ENCODE data around the gene FAM13A. TPM values are rescaled to one million over a fixed set of nuclear protein-coding genes. Genes with fewer than 3 reads are reported as not detected.

FAM13A gene
- total RNA-seq, 1 donor from 2014 or later = 13.2 TPM

GRCh38 chr4:88792821-88793220, 264.2 kb downstream of the FAM13A start:
- peak overlapping the region in 1 of 2 donors; percentile 21 for H3K27ac ChIP-seq
- no peak for DNase-seq (ENCODE audit: low spot score in 2 of 2)
- no peaks in the 10 kb centered on the region for H3K27me3 ChIP-seq
- H3K4me3 ChIP-seq = no peak overlapping the region
- peaks cover 0 to 4% of the 10 kb centered on the region in 2 donors for H3K4me1 ChIP-seq
- TF ChIP-seq CTCF (IDR thresholded peaks at IDR 0.05) = no peak
- intact Hi-C loops (cut with DNase I) = loop anchor here (5.0 kb wide), 1 partner anchor 86 kb away; no protein-coding TSS in a partner anchor
- peaks cover 0 to 10% of the 10 kb centered on the region in 2 donors for H3K36me3 ChIP-seq
- H3K9me3 ChIP-seq = no peaks in the 10 kb centered on the region

- H3K36me3 ChIP-seq = peaks cover 2 to 15% of the 10 kb centered on the region in 2 donors
- TF ChIP-seq CTCF (IDR thresholded peaks at IDR 0.05) = no peak
- peak overlapping the region; percentile 19 to 21 for H3K27ac ChIP-seq
- DNase-seq (ENCODE audit: low spot score in 2 of 2) = no peak
- H3K4me1 ChIP-seq = peaks cover 0 to 4% of the 10 kb centered on the region in 2 donors
- H3K4me3 ChIP-seq = no peak overlapping the region
- intact Hi-C loops (cut with DNase I) = loop anchor here (5.0 kb wide), 1 partner anchor 85 kb away; no protein-coding TSS in a partner anchor
- H3K27me3 ChIP-seq = no peaks in the 10 kb centered on the region
- H3K9me3 ChIP-seq = no peaks in the 10 kb centered on the region
Observed at GRCh38 chr4:88792268-88792781, 264.7 kb downstream of the FAM13A start.

GRCh38 chr4:88791274-88791673, 265.7 kb downstream of the FAM13A start:
- H3K27ac ChIP-seq = no peak overlapping the region
- peak in 1 of 3 experiments; percentile 13 for TF ChIP-seq CTCF (IDR thresholded peaks at IDR 0.05)
- H3K27me3 ChIP-seq = no peaks in the 10 kb centered on the region
- peaks cover 5 to 25% of the 10 kb centered on the region in 2 donors for H3K36me3 ChIP-seq
- H3K4me3 ChIP-seq = no peak overlapping the region
- no peak for DNase-seq (ENCODE audit: low spot score in 2 of 2)
- peaks cover 0 to 4% of the 10 kb centered on the region in 2 donors for H3K4me1 ChIP-seq
- intact Hi-C loops (cut with DNase I) = loop anchor here (5.0 kb wide), 1 partner anchor 84 kb away; no protein-coding TSS in a partner anchor
- H3K9me3 ChIP-seq = no peaks in the 10 kb centered on the region

GRCh38 chr4:88788895-88789294, 268.1 kb downstream of the FAM13A start:
- no peak overlapping the region for H3K27ac ChIP-seq
- H3K4me1 ChIP-seq = peaks cover 0 to 4% of the 10 kb centered on the region in 2 donors
- no peaks in the 10 kb centered on the region for H3K27me3 ChIP-seq
- DNase-seq (ENCODE audit: low spot score in 2 of 2) = no peak
- intact Hi-C loops (cut with DNase I) = no loop called here
- peaks cover 17 to 39% of the 10 kb centered on the region in 2 donors for H3K36me3 ChIP-seq
- no peak for TF ChIP-seq CTCF (IDR thresholded peaks at IDR 0.05)
- no peaks in the 10 kb centered on the region for H3K9me3 ChIP-seq
- no peak overlapping the region for H3K4me3 ChIP-seq

GRCh38 chr4:88788424-88788823, 268.6 kb downstream of the FAM13A start:
- H3K4me3 ChIP-seq = no peak overlapping the region
- H3K9me3 ChIP-seq = no peaks in the 10 kb centered on the region
- no peaks in the 10 kb centered on the region for H3K27me3 ChIP-seq
- no peak for DNase-seq (ENCODE audit: low spot score in 2 of 2)
- intact Hi-C loops (cut with DNase I) = no loop called here
- H3K36me3 ChIP-seq = peaks cover 21 to 43% of the 10 kb centered on the region in 2 donors
- peaks cover 0 to 4% of the 10 kb centered on the region in 2 donors for H3K4me1 ChIP-seq
- H3K27ac ChIP-seq = no peak overlapping the region
- TF ChIP-seq CTCF (IDR thresholded peaks at IDR 0.05) = no peak

All from ascending aorta (tissue), 2 donors.